Raji (cell line): ENCODE results near the gene POLE.

Experiments
- POLR2A ChIP-seq: IDR thresholded peaks from 2 replicates; pipeline ENCODE4 v1.6.1; 2011; ENCODE audit warnings: low read depth, low read length, control low read depth; ENCODE audit not compliant: insufficient read depth

POLE gene

GRCh38 chr12:132720606-132721345 is 33.6 kb upstream of the POLE start:
- no peak for TF ChIP-seq POLR2A

GRCh38 chr12:132719954-132720324 is 32.8 kb upstream of the POLE start:
- no peak for TF ChIP-seq POLR2A

- no peak for TF ChIP-seq POLR2A
Observed at GRCh38 chr12:132719141-132719953, 32.2 kb upstream of the POLE start.

DNA sequence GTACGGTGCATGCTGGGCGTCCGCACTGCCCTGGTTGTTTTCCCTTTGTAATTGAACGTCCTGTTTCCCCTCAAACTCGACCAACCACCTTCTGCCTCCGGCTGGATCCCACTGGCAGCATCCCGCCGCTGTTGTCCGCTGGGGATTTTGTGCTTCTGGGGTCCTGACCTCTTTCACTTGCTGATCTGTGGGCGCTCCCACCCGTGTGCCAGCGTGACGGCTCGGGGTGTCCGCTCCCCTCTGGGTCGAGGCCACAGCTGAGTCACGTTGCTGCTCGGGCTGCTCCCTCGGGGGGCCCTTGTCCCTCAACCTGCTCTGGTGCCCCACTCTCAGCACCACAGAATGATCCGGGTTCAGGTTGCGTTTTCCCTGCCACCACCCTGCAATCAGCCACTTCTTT is 31.5 kb upstream of the POLE start:
- no peak for TF ChIP-seq POLR2A

GRCh38 chr12:132717531-132718387 is 30.6 kb upstream of the POLE start:
- TF ChIP-seq POLR2A: no peak

GRCh38 chr12:132717011-132717410 is 29.9 kb upstream of the POLE start:
- TF ChIP-seq POLR2A: no peak

DNA sequence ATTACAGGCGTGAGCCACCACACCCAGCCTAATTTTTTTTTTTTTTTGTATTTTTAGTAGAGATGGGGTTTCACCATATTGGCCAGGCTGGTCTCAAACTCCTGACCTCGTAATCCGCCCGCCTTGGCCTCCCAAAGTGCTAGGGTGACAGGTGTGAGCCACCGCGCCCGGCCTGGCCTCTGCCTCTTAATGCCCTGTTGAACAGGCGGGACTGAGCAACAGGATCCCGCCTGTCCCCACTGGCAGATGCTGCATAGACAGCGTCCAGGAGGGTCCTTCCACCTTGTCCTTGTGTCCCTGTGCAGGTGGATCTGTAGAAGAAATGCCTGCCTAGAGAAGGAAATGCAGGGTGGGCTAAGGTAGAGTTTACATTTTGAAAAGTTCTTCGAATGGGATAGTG is 29.2 kb upstream of the POLE start:
- TF ChIP-seq POLR2A: no peak

DNA sequence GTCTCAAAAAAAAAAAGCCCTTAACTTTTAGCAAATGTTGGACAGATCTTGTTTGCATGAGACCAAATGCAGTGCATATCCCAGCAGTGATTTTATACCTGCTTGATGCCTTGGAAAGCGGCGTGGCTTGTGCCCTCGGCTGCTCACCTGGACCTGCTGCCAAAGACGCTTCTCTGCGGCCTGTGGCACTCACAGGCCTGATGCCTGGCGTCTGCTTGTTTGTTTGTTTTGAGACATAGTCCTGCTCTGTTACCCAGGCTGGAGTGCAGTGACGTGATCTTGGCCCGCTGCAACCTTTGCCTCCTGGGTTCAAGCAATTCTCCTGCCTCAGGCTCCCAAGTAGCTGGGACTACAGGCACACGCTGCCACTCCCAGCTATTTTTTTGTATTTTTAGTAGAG is 28.7 kb upstream of the POLE start:
- TF ChIP-seq POLR2A: no peak

DNA sequence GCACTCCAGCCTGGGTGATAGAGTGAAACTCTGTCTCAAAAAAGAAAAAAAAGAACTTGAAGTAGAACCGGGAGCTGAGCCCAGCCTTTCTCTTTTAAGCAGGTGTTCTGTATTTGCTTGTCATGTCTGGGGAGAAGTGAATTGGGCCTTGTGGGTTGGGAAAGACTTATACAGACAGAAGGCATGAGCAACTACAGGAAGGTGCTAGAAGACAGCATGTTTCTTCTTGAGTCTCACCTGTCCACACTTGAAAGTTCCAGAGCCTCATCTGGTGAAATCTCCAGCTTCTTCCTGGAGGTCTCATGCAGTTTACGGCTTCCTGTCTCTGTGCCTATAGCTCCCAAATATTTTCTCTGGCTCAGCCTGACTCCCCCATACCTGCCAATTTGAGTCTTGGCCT is 26.0 kb upstream of the POLE start:
- no peak for TF ChIP-seq POLR2A

DNA sequence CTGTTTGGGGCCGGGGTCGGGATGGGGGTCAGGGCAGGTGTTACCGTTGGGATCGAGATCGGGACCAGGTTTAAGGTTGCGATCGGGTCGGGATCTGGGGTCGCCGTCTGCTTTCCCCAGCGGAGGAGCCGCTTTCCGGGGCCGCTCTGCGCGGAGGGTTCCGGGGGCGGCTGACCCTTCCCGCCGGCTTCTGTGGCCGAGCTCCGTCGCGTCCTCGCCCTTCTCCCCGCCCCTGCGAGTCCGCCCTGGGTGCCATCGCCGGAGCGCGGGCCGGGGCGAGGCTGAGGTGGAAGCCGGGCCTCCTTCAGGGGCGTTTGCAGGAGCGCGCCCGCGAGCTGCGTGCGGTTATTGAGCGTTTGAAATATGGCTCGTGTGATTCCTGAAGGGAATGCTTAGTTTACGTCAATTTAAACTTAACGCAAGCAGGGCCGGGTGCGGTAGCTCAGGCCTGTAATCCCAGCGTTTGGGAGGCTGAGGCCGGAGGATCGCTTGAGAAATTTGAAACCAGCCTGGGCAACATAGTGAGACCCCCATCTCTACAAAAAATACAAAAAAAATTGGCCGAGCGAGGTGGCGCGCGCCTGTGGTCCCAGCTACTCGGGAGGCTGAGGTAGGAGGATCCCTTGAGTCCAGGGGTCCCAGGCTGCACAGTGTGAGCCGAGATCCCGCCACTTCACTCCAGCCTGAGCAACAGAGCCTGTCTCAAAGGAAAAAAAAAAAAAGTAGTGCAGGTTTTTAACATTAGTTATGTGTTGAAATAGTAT is 24.1 kb upstream of the POLE start:
- TF ChIP-seq POLR2A: no peak

DNA sequence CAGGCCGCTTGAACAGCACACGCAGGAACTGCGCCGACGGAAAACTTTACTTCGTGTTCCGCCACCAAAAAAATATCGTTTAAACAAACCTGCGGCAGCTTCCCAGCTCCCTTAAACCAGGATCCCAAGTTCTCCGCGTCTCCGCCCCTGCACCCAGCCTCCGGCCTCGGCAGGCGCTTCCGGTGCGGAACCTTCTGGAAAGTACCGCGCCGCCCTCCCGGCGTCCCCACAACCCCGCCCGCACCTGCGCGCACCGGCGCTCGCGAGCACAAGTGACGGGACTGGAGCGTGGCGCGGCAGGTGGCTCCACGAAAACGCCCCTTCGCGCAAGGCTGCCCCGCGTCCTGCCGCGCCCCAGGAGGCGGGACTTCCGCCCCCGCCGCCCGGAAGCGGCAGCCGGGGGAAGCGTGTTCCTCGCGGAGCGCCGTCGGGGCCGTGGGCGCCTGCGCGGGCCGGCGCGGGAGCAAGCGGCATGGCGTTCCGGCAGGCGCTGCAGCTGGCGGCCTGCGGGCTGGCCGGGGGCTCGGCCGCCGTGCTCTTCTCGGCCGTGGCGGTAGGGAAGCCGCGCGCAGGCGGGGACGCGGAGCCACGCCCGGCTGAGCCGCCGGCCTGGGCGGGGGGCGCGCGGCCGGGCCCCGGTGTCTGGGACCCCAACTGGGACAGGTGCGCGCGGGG is 23.4 kb upstream of the POLE start, which contains the start of gene PGAM5:
PGAM5 (plus strand) TSS at position 438 of the 675 bp plus-strand sequence; CDS start at position 473, 35 bp downstream.
- TF ChIP-seq POLR2A: peak; percentile 84

DNA sequence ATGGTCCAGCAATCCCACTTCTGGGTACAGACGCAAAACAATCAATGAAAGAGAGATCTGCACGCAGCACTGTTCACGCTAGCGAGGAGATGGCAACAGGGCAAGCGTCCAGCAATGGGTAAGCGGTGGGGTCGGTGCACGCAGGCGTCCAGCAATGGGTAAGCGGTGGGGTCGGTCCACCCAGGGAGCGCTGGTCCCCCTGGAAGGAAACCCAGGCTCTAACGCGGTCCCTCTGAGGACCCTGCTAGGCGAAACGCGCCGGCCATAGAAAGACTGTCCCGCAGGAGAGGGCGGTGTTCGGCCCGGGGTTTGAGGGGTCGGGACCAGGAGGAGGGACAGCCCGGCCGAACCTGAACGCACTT is 22.9 kb upstream of the POLE start:
- TF ChIP-seq POLR2A: no peak

GRCh38 chr12:132708150-132708549 is 21.0 kb upstream of the POLE start:
- TF ChIP-seq POLR2A: no peak

DNA sequence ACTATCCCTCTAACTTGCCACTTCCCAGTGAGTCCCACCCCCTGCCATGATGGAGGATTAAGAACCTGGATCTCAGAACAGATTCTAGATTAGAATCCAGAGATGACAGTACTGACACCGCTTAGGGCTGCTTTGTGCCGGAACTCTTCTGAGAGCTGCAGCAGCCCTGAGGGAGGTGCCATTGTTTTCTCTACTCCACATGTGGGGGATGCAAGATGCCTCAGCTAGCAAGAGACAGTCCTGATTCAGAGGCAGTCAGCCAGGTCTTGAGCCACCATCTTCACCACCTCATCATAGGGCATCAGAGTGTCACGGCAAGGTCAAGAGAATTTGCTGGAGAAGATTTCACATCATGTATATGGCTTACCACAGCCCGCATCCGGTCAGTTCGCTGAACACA is 20.1 kb upstream of the POLE start:
- TF ChIP-seq POLR2A: no peak
